BLaER1 treated with 17β-estradiol and CSF1 and Interleukin-3, amounts not matched to agents 10 nM and 100 nM (cell line): ENCODE data around the gene BTN3A1.

Source experiments
- H3K27ac ChIP-seq, 11 experiments: shearing (Covaris generic); formaldehyde crosslinking; 2 replicates each; pipeline ENCODE4 v1.8.1; 2022
- H3K27me3 ChIP-seq, 11 experiments: shearing (Covaris generic); formaldehyde crosslinking; 2 replicates each; pipeline ENCODE4 v1.8.1; 2022
- H3K36me3 ChIP-seq, 11 experiments: shearing (Covaris generic); formaldehyde crosslinking; 2 replicates each; pipeline ENCODE4 v1.8.1; 2022
- H3K4me1 ChIP-seq, 10 experiments: shearing (Covaris generic); formaldehyde crosslinking; 2 replicates each; pipeline ENCODE4 v1.8.1; 2022
- H3K4me2 ChIP-seq, 11 experiments: shearing (Covaris generic); formaldehyde crosslinking; 2 replicates each; pipeline ENCODE4 v1.8.1; 2022
- H3K4me3 ChIP-seq, 10 experiments: shearing (Covaris generic); formaldehyde crosslinking; 2 replicates each; pipeline ENCODE4 v1.8.1; 2022
- H3K9ac ChIP-seq, 11 experiments: shearing (Covaris generic); formaldehyde crosslinking; 2 replicates each; pipeline ENCODE4 v1.8.1; 2022
- H3K9me3 ChIP-seq, 11 experiments: shearing (Covaris generic); formaldehyde crosslinking; replicated peaks in 1 of 11; 2 replicates each; pipeline ENCODE4 v1.8.1; 2022
- H4K20me1 ChIP-seq, 11 experiments: shearing (Covaris generic); formaldehyde crosslinking; 2 replicates each; pipeline ENCODE4 v1.8.1; 2022
- Cebpa-rat ChIP-seq, 11 experiments: shearing (Covaris generic); IDR thresholded peaks; 2 replicates each; pipeline ENCODE4 v1.8.1; 2022

BTN3A1 gene

DNA sequence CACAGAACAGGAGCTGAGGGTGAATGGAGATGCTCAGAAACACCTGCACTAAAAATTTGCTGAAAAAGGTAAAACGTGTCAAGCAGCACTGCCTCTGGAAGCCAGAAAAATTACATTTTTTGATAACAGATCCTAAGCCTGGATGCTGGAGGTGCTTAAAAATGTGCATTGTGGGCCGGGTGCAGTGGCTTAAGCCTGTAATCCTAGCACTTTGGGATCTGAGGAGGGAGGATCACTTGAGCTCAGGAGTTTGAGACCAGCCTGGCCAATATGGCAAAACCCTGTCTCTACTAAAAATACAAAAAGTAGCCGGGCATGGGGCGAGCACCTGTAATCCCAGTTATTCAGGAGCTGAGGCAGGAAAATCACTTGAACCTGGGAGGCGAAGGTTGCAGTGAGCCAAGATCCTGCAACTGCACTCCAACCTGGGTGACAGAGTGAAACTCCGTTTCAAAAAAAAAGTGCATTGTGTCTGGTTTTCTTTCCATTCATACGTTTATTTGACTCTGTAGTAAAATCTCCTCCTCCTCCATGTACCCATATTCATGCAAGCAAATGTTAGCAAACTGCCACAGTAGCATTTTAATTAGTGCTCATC is 587 bp upstream of the BTN3A1 start:
- no peaks in the 10 kb centered on the region for H3K9me3 ChIP-seq
- H3K36me3 ChIP-seq, result peaks cover 0 to 15% (median 12%) of the 10 kb centered on the region in 11 experiments; a peak in 17 of 22 replicates
- no peaks in the 10 kb centered on the region for H4K20me1 ChIP-seq
- H3K4me1 ChIP-seq, result peaks cover 38 to 45% (median 43%) of the 10 kb centered on the region in 10 experiments
- no peaks in the 10 kb centered on the region for H3K27me3 ChIP-seq
- H3K4me2 ChIP-seq, result peak overlapping the region; percentile 71 to 94 (median 83)
- H3K27ac ChIP-seq, result peak overlapping the region; percentile 67 to 87 (median 77); a peak in 20 of 22 replicates
- peak overlapping the region; percentile 66 to 82 (median 73) for H3K4me3 ChIP-seq
- no peak for TF ChIP-seq Cebpa-rat (IDR thresholded peaks at IDR 0.05)
- H3K9ac ChIP-seq, result peak overlapping the region in 10 of 11 experiments; percentile 78 to 86 (median 82); a peak in 16 of 22 replicates

DNA sequence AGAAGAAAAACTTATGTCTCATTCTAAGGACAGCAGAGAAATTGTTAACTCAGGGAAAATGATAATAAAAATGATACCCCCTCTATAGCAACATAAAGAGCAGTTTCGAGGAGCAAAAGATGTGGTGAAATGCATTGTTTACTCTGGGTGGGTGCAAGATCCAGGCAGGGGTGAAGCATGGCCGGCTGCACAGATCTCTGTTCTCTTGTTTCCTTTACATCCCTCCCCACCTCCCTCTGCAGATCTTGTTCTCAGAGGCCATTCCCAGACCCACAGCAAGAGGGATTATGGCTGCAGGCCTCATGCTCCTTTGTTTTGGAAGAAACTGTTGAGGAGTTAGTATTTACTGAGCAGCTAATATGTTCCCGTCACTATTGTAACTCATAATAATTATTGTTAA is 1.8 kb downstream of the BTN3A1 start:
- no peak overlapping the region for H3K27ac ChIP-seq
- no peak overlapping the region for H3K4me3 ChIP-seq
- no peak for TF ChIP-seq Cebpa-rat (IDR thresholded peaks at IDR 0.05)
- no peaks in the 10 kb centered on the region for H3K27me3 ChIP-seq
- H3K4me1 ChIP-seq, result peaks cover 38 to 45% (median 42%) of the 10 kb centered on the region in 10 experiments
- no peaks in the 10 kb centered on the region for H3K9me3 ChIP-seq
- H3K9ac ChIP-seq, result no peak overlapping the region
- peaks cover 0 to 39% (median 31%) of the 10 kb centered on the region in 11 experiments; a peak in 20 of 22 replicates for H3K36me3 ChIP-seq
- peak overlapping the region; percentile 32 to 94 (median 82); a peak in 17 of 22 replicates for H3K4me2 ChIP-seq
- no peaks in the 10 kb centered on the region for H4K20me1 ChIP-seq

DNA sequence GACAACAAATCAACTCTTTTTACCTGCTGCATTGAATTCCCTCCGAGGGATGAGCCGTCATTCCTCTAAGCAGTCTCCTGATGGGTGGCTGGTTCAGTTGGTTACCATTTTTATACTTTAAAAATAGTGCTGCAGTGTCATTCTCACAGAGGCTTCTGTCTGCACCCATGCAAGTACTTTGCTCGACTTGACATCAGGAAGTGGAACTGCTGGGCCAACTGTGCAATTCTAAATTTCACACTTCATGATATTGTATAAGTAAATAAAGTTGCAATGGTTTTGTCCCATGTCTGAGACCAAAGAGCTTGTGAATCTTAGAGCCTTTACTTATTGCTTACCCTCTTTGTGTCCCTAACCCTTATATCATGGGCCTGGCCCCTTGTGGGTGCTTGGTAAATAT is 2.5 kb downstream of the BTN3A1 start:
- Histone ChIP-seq H3K4me2 (peak overlapping the region; percentile 14 to 94 (median 82); a peak in 14 of 22 replicates), H4K20me1 (no peaks in the 10 kb centered on the region), H3K36me3 (peaks cover 2 to 43% (median 35%) of the 10 kb centered on the region in 11 experiments; a peak in 21 of 22 replicates), H3K27me3 (no peaks in the 10 kb centered on the region), H3K27ac (no peak overlapping the region), H3K4me1 (peaks cover 38 to 45% (median 42%) of the 10 kb centered on the region in 10 experiments), H3K4me3 (no peak overlapping the region), H3K9ac (no peak overlapping the region), H3K9me3 (no peaks in the 10 kb centered on the region)
- no peak for TF ChIP-seq Cebpa-rat (IDR thresholded peaks at IDR 0.05)

DNA sequence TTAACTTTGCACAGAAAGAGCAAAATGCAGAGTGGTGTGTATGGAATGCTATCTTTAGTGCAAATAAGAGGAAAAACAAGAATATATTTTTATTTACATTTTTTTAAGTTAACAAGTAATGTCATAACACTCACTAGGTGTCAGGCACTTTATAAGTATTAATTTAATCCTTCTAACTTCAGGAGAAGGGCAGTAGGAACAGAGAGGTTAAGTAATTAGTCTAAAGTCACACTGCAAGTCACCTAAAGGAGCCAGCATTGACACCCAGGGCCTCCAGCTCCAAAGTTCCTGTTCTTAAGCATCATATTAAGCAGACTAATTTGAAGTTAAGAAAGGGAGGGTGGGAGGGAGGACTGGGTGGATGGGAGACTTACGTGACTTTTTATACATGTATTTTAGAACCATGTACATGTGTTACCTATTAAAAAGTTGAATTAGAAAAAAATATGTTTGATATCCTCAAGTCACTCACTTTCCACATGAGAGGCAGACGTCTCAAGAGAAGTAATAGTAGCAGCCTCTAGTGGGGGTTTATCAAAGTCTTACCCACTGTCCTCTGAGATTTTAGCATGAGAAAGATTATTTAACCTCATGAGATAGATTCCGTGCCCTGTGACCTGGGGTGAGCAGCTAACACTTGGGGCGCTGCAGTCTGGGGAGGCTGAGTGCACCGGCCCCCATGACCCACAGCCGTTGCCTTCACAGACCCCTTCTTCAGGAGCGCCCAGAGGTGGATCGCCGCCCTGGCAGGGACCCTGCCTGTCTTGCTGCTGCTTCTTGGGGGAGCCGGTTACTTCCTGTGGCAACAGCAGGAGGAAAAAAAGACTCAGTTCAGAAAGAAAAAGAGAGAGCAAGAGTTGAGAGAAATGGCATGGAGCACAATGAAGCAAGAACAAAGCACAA is 7.0 kb downstream of the BTN3A1 start:
- Histone ChIP-seq H3K36me3 (peaks cover 19 to 78% (median 69%) of the 10 kb centered on the region in 11 experiments), H3K9me3 (no peaks in the 10 kb centered on the region), H3K4me2 (no peak overlapping the region), H3K9ac (no peak overlapping the region), H3K27ac (no peak overlapping the region), H3K27me3 (no peaks in the 10 kb centered on the region), H3K4me1 (peaks cover 10 to 31% (median 23%) of the 10 kb centered on the region in 10 experiments), H3K4me3 (no peak overlapping the region), H4K20me1 (no peaks in the 10 kb centered on the region; a peak in 1 of 22 replicates)
- no peak for TF ChIP-seq Cebpa-rat (IDR thresholded peaks at IDR 0.05)

DNA sequence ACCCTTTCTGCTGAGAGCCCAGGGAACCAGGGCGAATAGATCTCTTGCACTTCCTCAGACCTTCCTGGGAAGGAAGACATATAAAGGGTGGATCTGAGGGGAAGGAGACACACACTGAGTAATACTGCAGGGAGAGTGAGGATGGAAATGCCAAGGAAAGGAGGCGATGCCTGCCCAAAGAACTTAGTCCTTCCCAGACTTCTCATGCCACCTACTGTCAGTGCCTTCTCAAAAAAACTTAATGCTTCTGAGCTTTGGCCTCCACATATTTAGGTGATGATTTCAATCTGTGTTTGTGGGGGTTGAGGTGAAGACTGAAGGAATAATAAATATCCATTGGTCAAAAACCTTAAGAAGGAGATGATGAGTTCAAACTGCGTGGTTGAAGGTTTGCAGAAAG is 9.7 kb downstream of the BTN3A1 start:
- Histone ChIP-seq H3K4me2 (0 out of 22 replicates have a peak overlapping the region, but pooled peaks of 1 of the 11 experiments have one; percentile 12), H3K27ac (0 out of 22 replicates have a peak overlapping the region, but pooled peaks of 1 of the 11 experiments have one; percentile 31), H3K4me3 (no peak overlapping the region), H3K4me1 (peaks cover 0 to 40% (median 27%) of the 10 kb centered on the region in 10 experiments; a peak in 16 of 20 replicates), H3K27me3 (no peaks in the 10 kb centered on the region), H3K36me3 (peaks cover 14 to 62% (median 56%) of the 10 kb centered on the region in 11 experiments), H3K9me3 (peaks cover 5 to 8% (median 6%) of the 10 kb centered on the region in 11 experiments; a peak in 21 of 22 replicates), H4K20me1 (no peaks in the 10 kb centered on the region; a peak in 1 of 22 replicates), H3K9ac (no peak overlapping the region)
- TF ChIP-seq Cebpa-rat (IDR thresholded peaks at IDR 0.05), result no peak

DNA sequence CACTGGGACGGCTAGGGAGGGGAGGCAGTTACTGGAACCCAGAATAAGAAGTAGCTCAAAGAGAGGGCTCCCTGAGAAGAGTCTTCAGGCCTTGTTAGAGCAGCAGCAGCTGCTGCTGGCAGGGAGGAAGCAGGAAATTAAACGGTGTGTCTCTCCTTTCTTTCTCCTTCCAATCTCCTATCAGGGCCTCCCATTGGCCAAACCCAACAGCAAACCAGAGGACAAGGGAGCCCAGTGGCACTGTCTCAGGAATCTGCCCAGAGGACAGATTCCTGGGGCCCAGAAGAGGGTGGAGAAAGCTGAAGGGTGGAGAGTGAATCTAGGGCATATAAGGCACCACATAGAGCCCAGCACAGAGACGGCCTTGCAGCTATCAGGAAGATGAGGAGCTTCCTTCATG is 10.2 kb downstream of the BTN3A1 start:
- no peak for TF ChIP-seq Cebpa-rat (IDR thresholded peaks at IDR 0.05)
- Histone ChIP-seq H3K4me3 (no peak overlapping the region), H3K4me2 (peak overlapping the region in 2 of 11 experiments; percentile 5 to 12; a peak in 1 of 22 replicates), H3K9ac (no peak overlapping the region), H3K9me3 (peaks cover 10 to 13% (median 11%) of the 10 kb centered on the region in 11 experiments), H3K36me3 (peaks cover 11 to 62% (median 52%) of the 10 kb centered on the region in 11 experiments), H3K27ac (peak overlapping the region in 1 of 11 experiments; percentile 31; a peak in 1 of 22 replicates), H4K20me1 (no peaks in the 10 kb centered on the region; a peak in 1 of 22 replicates), H3K27me3 (no peaks in the 10 kb centered on the region), H3K4me1 (peaks cover 0 to 40% (median 27%) of the 10 kb centered on the region in 10 experiments; a peak in 16 of 20 replicates)

DNA sequence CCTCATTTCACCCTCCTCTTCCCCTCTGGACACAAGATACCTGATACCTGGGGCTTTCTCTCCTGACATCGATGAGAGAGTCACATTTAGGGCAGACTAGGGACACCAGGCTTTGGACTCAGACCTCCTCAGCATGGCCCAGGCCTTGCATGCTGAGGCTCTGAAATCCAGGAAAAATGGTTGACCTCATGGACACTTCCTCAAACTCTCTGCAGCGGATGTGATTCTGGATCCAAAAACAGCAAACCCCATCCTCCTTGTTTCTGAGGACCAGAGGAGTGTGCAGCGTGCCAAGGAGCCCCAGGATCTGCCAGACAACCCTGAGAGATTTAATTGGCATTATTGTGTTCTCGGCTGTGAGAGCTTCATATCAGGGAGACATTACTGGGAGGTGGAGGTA is 10.9 kb downstream of the BTN3A1 start:
- Histone ChIP-seq H3K9ac (no peak overlapping the region), H3K9me3 (peaks cover 17 to 20% (median 18%) of the 10 kb centered on the region in 11 experiments), H3K36me3 (peaks cover 15 to 62% (median 50%) of the 10 kb centered on the region in 11 experiments), H3K4me2 (peak overlapping the region in 2 of 11 experiments; percentile 69 to 75; a peak in 1 of 22 replicates), H3K27me3 (no peaks in the 10 kb centered on the region), H3K4me3 (no peak overlapping the region), H3K4me1 (peaks cover 0 to 40% (median 27%) of the 10 kb centered on the region in 10 experiments; a peak in 16 of 20 replicates), H4K20me1 (no peaks in the 10 kb centered on the region; a peak in 1 of 22 replicates), H3K27ac (no peak overlapping the region)
- no peak for TF ChIP-seq Cebpa-rat (IDR thresholded peaks at IDR 0.05)

DNA sequence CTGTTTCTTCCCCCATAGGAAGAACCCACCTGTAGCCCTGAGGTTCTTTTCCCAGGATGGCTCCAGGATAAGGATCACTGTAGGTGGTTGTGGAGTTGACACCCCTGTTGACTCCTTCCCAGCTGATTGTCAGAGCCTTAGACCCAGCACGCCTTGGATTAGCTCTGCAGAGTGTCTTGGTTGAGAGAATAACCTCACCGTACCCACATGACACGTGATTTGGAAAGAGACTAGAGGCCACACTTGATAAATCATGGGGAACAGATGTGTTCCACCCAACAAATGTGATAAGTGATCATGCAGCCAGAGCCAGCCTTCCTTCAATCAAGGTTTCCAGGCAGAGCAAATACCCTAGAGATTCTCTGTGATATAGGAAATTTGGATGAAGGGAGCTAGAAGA is 12.2 kb downstream of the BTN3A1 start:
- no peaks in the 10 kb centered on the region for H3K27me3 ChIP-seq
- peaks cover 18 to 61% (median 48%) of the 10 kb centered on the region in 11 experiments; a peak in 21 of 22 replicates for H3K36me3 ChIP-seq
- H3K9ac ChIP-seq, result no peak overlapping the region
- H4K20me1 ChIP-seq, result no peaks in the 10 kb centered on the region; a peak in 1 of 22 replicates
- no peak overlapping the region for H3K27ac ChIP-seq
- peaks cover 0 to 40% (median 27%) of the 10 kb centered on the region in 10 experiments; a peak in 16 of 20 replicates for H3K4me1 ChIP-seq
- peaks cover 29 to 34% (median 31%) of the 10 kb centered on the region in 11 experiments for H3K9me3 ChIP-seq
- peak overlapping the region in 9 of 11 experiments; percentile 28 to 75 (median 66); a peak in 17 of 22 replicates for H3K4me2 ChIP-seq
- TF ChIP-seq Cebpa-rat (IDR thresholded peaks at IDR 0.05), result no peak
- no peak overlapping the region for H3K4me3 ChIP-seq
